Effector CD4-positive, alpha-beta T cell (primary cell): ENCODE data around the gene IBTK.
"Not testable (repeated sequence)": the region's sequence is repeated elsewhere in the genome, so short reads cannot be mapped to it uniquely, and the experiment has no call there.

Experiments
- DNase-seq: peaks from one replicate; pipeline ENCODE4 v3.0.0-alpha.2; 2020
- total RNA-seq: gene quantifications from one replicate; lab custom pipeline; 2026; lab: John Stamatoyannopoulos, UW

IBTK gene, protein sequence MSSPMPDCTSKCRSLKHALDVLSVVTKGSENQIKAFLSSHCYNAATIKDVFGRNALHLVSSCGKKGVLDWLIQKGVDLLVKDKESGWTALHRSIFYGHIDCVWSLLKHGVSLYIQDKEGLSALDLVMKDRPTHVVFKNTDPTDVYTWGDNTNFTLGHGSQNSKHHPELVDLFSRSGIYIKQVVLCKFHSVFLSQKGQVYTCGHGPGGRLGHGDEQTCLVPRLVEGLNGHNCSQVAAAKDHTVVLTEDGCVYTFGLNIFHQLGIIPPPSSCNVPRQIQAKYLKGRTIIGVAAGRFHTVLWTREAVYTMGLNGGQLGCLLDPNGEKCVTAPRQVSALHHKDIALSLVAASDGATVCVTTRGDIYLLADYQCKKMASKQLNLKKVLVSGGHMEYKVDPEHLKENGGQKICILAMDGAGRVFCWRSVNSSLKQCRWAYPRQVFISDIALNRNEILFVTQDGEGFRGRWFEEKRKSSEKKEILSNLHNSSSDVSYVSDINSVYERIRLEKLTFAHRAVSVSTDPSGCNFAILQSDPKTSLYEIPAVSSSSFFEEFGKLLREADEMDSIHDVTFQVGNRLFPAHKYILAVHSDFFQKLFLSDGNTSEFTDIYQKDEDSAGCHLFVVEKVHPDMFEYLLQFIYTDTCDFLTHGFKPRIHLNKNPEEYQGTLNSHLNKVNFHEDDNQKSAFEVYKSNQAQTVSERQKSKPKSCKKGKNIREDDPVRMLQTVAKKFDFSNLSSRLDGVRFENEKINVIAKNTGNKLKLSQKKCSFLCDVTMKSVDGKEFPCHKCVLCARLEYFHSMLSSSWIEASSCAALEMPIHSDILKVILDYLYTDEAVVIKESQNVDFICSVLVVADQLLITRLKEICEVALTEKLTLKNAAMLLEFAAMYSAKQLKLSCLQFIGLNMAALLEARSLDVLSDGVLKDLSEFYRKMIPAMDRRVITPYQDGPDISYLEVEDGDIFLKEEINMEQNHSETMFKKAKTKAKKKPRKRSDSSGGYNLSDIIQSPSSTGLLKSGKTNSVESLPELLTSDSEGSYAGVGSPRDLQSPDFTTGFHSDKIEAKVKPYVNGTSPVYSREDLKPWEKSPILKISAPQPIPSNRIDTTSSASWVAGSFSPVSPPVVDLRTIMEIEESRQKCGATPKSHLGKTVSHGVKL (N-terminal part only)
- 91.0 reads per million, percentile 81 among the genes with 10 or more reads in this experiment for total RNA-seq

DNA sequence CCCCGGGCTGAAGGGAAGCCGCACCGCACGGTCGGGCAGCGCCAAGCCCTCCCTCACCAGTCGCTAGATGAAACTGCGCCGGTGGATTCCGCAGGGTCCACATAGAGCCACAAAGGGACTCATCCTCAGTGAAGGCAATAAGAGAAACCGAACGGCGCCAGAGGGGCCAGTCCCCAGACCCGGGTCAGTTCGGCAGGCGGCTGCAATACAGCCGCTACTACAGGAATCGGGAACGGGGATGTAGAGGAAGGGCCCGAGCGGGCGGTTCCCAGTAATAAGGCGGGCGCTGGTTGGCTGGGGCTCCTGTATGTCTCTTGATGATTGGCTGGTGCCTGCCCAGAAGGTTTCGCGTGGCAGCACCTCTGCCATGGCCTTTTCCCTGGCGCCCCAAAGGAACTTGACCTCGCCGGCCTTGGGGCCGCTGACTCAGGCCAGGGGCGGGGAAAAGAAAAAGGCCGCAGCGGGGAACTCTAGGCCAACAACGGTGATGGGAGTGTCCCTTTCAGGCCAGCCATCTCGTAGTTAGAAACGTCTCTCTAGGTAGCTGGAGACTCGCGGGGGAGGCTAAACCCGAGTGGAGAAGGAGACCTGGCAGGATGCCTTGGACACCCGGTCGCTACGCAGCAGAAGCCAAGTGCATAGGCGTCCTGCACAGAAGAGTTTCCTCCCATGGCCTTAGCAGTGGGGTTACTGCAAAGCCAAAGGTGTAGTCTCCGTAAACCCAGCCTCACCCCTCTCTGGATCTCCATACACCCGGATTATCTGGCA is at the start of gene IBTK:
Gene IBTK, minus strand, starts transcription at position 240 of the 768 bp plus-strand sequence. CDS start 7,258 bp downstream, outside the sequence.
- peak; percentile 87 for DNase-seq

DNA sequence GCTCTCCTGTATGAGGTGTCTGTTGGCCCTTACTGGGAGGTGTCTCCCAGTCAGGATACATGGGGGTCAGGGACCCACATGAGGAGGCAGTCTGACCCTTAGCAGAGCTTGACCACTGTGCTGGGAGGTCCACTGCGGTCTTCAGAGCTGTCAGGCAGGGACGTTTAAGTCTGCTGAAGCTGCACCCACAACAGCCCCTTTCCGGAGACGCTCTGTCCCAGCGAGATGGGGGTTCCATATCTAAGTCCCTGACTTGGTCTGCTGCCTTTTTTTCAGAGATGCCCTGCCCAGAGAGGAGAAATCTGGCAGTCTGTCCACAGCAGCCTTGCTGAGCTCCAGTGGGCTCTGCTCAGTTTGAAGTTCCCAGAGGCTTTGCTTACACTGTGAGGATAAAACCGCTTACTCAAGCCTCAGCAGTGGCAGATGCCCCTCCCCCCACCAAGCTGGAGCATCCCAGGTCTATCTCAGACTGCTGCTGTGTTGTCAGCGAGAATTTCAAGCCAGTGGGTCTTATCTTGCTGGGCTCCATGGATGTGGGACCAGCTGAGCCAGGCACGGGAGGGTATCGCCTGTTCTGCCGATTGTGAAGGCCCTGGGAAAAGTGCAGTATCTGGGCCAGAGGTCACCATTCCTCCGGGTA is 36.3 kb upstream of the IBTK start:
- DNase-seq: no peak

DNA sequence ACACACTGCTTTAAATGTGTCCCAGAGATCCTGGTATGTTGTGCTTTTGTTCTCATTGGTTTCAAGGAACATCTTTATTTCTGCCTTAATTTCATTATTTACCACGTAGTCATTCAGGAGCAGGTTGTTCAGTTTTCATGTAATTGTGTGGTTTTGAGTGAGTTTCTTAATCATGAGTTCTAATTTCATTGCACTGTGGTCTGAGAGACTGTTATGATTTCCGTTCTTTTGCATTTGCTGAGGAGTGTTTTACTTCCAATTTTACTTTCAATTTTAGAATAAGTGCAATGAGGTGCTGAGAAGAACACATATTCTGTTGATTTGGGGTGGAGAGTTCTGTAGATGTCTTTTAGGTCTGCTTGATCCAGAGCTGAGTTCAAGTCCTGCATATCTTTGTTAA is 34.0 kb upstream of the IBTK start:
- DNase-seq: not testable (repeated sequence)

DNA sequence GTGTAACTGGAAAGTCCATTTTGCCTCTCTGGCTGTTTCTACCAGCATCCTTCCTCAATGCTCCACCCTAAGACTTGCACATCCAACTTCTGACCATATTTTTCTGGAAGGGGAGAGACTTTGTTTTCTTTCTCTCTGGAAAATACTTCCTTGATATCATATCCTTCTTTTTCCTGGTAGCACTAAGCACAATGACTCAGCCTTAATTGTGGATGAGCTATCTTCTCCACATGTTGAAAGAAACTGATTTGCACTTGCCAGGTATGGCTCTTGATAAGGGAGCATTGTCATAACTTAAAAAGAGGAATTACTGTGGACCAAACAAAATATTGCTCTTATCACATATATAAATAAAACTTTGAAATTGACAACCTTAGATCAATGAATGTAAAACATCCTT is 30.1 kb upstream of the IBTK start:
- DNase-seq: no peak

DNA sequence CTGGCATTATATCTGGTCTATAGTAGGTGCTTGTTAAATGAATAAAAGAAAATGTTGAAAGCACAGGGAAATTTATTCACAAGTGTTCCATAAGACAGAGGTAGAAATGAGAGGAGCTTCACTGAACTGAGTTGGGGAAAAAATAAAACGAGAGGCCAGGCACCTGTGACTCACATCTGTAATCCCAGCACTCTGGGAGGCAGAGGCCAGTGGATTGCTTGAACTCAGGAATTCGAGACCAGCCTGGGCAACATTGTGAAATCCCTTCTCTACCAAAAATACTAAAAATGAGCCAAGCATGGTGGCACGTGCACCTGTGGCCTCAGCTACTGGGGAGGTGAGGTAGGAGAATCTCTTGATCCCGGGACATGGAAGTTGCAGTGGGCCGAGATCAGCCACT is 28.1 kb upstream of the IBTK start:
- DNase-seq: no peak

DNA sequence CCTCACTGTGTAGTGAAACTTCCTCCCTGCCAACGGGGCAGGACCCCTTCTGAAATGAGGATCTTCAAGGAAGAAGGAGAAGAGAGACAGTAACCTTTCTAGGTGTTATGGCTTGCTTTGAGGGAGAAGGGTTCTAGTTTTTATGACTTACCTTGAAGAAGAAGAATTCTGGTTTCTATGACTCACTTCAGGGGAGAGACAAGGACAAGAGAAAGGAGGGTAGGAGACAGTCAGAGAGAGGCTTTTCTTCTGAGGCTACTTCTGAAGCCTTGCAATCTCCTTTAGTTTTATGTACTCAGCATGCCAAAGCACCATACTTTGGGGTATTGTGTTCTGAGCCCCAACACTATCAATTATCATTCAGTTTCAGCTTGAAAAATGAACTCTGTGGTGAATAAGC is 25.8 kb upstream of the IBTK start:
- no peak for DNase-seq

DNA sequence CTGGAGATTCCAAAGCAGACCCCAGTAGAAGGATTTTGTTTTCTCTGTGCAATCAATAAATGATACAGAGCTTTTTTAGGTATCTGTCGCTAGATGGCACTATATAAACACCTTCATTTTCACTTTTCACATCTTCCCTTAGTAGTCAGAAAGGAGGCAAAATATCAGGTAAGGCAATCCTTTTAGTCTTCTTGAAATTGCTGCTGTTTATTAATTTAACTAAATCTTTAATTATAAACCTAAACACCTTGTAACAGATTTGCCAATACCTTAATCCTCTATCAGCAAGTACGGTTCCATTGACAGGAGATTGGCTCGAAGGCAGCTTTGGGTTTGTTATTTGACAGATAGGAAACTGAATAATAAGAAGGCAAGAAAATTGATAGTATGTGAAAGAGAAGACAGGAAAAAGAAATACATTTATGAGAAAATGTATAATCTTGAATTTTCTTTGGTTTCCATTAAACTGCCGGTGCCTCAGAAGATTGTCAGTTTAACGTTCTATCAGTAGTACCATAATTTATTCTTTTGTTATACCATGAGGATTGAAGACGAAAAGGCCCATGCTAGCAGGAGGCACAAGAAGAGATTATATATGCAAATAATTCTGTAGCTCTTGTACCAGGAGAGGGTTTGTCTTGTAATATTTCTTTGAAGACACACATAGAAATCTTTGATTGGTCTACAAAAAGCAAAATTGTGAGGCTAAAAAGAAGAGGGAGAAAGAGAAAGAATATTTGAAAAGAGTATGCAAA is 23.5 kb upstream of the IBTK start:
- no peak for DNase-seq

DNA sequence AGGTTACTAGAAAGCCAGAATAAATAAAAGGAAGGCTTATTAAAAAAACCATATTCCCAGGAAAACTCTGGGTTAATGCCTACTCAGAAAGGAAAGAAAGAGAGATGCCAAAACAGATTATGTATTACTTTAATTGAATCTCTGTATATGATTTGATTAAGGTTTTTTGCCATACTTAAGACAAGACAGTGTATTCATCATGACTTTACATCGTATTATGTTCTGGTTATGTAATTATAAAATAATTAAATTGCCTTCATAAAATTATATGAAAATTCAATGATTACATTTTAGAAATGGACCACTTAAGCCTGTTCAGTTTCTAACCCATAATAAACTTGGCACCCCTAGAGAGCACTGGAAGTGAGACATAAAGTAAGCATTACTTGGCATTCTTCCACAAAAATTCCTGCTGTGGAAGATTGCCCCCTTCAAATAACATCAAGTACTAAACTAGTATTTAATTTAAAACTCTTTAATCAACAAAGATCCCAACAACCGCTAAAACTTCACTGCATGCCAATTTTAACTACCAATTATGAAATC is 20.8 kb upstream of the IBTK start:
- DNase-seq: no peak

DNA sequence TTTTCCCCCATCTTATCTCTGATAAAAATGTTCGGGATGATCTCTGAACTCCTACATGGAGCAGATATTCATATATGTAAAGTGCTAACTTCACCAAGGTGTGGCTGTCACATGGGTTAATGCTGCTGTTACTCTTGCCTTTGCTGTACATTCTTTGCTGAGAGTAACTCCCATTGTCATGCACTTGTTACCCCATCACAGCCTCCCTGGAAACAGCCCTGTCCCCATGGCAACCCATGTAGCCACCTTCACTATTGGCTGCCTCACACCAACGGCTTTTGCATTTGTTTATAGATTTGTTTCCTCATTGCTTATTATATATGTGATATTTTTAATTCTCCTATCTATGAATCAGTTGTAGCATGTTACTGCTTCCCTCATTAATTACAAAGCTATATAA is 17.3 kb upstream of the IBTK start:
- no peak for DNase-seq

DNA sequence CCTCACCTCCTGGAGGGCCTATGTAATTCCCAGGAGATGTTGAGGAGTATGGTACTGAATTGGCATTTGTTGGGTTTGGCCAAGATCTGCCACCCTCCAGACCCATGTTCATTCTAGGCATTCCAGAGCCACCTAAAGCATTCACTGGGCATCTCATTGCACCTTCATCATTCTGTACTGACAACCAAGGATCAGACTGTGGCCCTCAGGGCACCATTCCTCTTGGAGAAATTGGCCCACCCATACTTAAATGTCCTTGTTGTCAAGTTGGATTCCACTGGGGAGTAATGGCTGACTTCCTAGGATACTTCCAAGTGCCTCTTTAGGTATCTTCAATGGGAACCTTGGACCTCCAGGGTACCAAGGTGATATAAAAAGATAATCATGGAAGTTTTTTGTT is 16.8 kb upstream of the IBTK start:
- no peak for DNase-seq

DNA sequence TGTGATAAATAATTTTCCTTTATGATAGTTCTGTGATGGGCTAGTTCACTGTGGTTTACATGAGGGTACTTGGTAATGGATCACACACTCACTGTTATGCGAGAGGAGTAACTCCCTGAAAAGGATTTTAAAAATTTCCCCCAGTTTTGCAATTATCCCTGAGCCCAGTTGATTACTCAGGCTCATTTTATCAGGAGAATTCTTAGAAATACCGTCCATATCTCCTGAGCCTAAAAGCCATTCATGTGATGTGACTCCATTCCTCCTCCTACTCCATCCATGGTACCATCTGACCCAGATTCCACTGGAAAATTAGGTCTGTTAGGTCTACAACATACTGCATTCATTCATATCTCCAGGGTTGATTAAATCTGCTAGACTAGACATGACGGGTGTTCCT is 16.4 kb upstream of the IBTK start:
- DNase-seq: no peak

DNA sequence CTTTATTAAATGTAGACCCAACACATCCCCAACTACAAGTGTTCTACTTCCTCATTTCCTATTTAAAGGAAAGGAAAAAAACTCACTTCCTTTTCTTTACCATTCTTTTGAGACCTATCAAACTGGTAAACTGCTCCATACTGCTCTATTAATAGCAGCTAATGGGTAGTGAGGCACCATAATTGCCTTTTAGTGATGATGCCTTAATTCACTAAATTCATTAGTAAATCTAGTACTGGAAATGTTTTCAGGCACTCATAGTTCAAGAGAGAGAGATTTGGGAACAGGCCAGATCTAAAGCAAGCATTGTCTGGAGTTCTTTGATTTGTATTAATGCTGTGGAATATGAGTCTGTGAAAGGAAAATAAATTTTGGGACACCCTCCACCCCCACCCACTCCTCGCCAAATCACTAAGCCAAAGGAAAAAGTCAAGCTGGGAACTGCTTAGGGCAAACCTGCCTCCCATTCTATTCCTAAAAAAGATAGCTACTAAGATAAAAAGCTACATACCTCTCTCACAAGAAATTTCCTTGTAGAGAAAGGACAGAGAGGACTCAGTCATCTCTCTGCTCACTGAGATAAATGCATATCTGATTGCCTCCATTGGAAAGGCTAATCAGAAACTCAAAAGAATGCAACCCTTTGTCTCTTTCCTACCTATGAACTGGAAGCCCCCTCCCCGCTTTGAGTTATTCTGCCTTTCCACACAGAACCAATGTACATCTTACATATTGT is 13.6 kb upstream of the IBTK start:
- DNase-seq: no peak

DNA sequence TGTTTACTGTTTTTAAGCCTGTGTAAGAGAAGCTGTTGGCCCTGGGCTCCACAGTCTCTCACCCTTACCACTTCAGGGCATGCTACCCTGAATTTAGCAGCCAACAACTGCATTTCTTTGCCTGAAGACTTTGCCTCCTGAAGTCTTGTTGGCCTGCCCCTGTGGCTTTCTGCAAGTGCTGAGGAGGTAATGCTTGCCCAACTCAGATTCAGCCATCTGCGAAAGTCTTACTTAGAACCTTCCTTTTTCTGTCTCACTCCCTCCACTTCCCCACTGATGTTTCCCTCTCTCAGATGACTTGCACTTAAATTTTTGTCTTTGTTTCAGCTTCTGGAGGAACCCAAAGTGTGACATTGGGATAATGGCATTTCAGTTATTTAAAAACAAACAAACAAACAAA is 11.8 kb upstream of the IBTK start:
- DNase-seq: no peak

DNA sequence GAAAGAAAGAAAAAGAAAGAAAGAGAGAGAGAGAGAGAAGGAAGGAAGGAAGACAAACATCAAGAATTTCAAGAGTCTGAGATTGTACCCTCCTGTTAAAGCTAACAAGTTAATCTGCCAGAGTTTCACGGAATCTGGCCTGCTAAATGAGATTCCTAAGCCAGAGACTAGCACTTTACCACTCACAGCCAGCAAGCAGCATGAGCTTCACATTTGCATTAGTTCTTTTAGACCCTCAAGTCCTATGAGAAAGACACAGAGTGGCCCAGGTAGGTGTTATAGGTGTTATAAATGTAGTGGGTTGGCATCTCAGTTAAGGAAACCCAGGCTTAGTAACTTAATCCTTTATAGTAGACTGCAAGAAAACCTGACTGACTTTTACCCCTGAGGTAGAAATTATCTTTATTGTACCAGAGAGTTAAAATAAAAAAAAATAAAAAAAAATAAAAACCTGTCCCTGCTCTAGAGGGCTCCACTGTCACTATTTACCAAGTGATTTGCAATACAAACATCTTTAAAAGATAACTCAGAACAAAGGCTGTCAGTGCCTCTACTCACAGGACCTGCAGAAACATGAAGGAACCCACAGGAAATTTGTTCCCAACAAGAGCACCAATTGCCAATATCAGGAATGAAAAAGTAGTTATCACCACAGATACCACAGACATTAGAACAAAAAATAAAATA is 9.7 kb upstream of the IBTK start:
- DNase-seq: no peak

DNA sequence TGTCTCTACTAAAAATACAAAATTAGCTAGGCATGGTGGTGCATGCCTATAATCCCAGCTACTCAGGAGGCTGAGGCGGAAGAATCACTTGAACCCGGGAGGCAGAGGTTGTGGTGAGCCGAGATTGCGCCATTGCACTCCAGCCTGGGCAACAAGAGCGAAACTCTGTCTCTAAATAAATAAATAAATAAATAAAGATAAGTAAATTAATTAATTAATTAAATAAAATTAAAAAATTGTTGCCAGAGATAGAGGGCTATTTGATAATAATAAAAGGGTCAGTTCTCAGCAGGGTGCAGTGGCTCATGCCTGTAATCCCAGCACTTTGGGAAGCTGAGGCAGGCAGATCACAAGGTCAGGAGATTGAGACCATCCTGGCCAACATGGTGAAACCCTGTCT is 7.2 kb upstream of the IBTK start:
- not testable (repeated sequence) for DNase-seq

DNA sequence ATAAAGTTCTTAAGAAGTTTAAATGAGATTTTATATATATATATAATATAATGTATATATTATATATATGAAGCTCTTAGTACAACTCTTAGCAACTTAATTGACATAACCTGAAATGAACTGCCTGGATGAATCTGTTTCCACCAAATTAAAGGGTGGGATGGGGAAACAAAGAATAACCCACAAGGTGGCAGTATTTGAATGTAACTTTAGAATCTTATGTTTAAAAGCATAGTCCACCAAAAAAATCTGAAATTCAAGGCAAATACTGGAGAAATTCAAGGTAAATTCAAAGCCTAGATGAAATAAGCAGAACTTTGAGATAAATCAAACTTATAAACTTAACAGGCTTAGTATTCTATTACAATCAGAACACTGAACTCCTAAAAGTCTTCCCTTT is 4.4 kb upstream of the IBTK start:
- DNase-seq: no peak

DNA sequence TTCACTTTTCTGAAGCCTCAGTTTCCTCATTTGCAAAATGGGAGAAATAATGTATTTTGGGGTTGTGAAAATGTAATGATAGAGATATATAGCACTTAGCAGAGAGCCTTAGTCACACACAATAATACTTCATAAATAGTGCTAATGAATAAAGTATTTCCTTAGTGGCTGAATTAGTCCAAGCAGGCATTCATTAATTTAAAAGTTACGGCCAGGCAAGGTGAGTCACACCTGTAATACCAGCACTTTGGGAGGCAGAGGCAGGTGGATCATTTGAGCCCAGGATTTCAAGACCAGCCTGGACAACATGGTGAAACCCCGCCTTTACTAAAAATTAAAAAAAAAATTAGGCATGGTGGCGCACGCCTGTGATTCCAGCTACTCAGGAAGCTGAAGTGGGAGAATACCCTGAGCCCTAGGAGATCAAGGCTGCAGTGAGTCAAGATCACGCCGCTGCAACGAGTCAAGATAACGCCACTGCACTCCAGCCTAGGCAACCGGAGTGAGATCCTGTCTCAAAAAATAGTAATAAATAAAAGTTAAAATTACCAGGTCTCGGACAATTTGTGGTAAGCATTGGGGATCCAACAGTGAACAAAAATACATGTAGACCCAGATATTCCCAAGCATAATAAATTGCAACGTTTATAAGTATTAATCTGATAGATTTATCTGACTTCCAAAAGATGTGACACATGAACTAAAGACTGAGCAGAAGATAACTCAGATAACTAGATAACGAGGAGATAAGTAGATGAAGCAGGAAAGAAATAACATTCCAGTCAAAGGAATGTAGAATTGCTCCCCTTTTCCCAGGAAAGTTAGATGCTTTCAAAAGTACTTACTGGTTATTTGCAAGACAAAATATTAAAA is 2.1 kb upstream of the IBTK start:
- DNase-seq: no peak

DNA sequence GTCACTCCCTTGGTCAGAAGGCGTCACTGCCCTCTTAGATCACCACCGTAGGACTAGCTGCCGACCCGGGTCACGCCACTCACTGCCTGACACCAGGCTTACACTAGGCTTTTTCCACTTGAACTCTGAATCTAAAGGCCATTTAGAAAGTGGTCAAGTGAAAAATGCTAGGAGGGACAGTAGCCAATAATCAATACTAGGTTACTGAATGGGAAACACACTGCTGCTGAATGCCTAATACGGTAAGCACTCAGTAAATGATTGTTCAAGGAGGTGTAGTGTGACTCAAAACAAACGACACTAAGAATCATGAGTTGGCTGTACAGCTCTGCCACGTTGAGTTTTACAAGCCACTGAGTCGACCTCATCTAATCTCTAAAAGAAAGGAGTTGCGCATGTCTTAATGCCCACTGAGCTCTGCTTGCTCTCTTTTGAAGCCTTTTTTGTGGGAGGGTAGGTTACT is 760 bp upstream of the IBTK start:
- no peak for DNase-seq
